BLaER1 treated with 17β-estradiol and CSF1 and Interleukin-3, amounts not matched to agents 10 nM and 100 nM (cell line): ENCODE data around the gene ANKRD11.
"Not testable (repeated sequence)": the region's sequence is repeated elsewhere in the genome, so short reads cannot be mapped to it uniquely, and the experiment has no call there.

Source experiments
- H3K27ac ChIP-seq, 11 experiments: shearing (Covaris generic); formaldehyde crosslinking; 2 replicates each; pipeline ENCODE4 v1.8.1; 2022
- H3K27me3 ChIP-seq, 11 experiments: shearing (Covaris generic); formaldehyde crosslinking; 2 replicates each; pipeline ENCODE4 v1.8.1; 2022
- H3K36me3 ChIP-seq, 11 experiments: shearing (Covaris generic); formaldehyde crosslinking; 2 replicates each; pipeline ENCODE4 v1.8.1; 2022
- H3K4me1 ChIP-seq, 10 experiments: shearing (Covaris generic); formaldehyde crosslinking; 2 replicates each; pipeline ENCODE4 v1.8.1; 2022
- H3K4me2 ChIP-seq, 11 experiments: shearing (Covaris generic); formaldehyde crosslinking; 2 replicates each; pipeline ENCODE4 v1.8.1; 2022
- H3K4me3 ChIP-seq, 10 experiments: shearing (Covaris generic); formaldehyde crosslinking; 2 replicates each; pipeline ENCODE4 v1.8.1; 2022
- H3K9ac ChIP-seq, 11 experiments: shearing (Covaris generic); formaldehyde crosslinking; 2 replicates each; pipeline ENCODE4 v1.8.1; 2022
- H3K9me3 ChIP-seq, 11 experiments: shearing (Covaris generic); formaldehyde crosslinking; replicated peaks in 1 of 11; 2 replicates each; pipeline ENCODE4 v1.8.1; 2022
- H4K20me1 ChIP-seq, 11 experiments: shearing (Covaris generic); formaldehyde crosslinking; 2 replicates each; pipeline ENCODE4 v1.8.1; 2022
- Cebpa-rat ChIP-seq, 11 experiments: shearing (Covaris generic); IDR thresholded peaks; 2 replicates each; pipeline ENCODE4 v1.8.1; 2022

The ANKRD11 gene

GRCh38 chr16:89256651-89257254 is 233.6 kb downstream of the ANKRD11 start:
- H3K27ac ChIP-seq, result peak overlapping the region in 5 of 11 experiments; percentile 38 to 55 (median 45); a peak in 8 of 22 replicates

GRCh38 chr16:89253548-89254287 is 236.6 kb downstream of the ANKRD11 start:
- Histone ChIP-seq H3K27me3 (peaks cover 23 to 34% (median 28%) of the 10 kb centered on the region in 11 experiments), H3K4me2 (peak overlapping the region; percentile 36 to 90 (median 75); a peak in 21 of 22 replicates), H3K27ac (peak overlapping the region in 5 of 11 experiments; percentile 72 to 81 (median 76); a peak in 9 of 22 replicates), H3K9ac (no peak overlapping the region), H3K9me3 (peaks cover 20 to 43% (median 28%) of the 10 kb centered on the region in 11 experiments), H3K4me1 (peaks cover 37 to 47% (median 43%) of the 10 kb centered on the region in 10 experiments), H3K36me3 (peaks cover 0 to 7% (median 0%) of the 10 kb centered on the region in 11 experiments; a peak in 2 of 22 replicates), H4K20me1 (peaks cover 0 to 16% (median 0%) of the 10 kb centered on the region in 11 experiments; a peak in 6 of 22 replicates), H3K4me3 (no peak overlapping the region)
- no peak for TF ChIP-seq Cebpa-rat (IDR thresholded peaks at IDR 0.05)

More at GRCh38 chr16:89256651-89257254, 233.6 kb downstream of the ANKRD11 start:
- H3K36me3 ChIP-seq, result no peaks in the 10 kb centered on the region
- H3K4me1 ChIP-seq, result peaks cover 43 to 54% (median 51%) of the 10 kb centered on the region in 10 experiments
- peak overlapping the region; percentile 14 to 73 (median 61); a peak in 19 of 22 replicates for H3K9ac ChIP-seq
- peaks cover 0 to 18% (median 4%) of the 10 kb centered on the region in 11 experiments; a peak in 7 of 22 replicates for H4K20me1 ChIP-seq
- H3K9me3 ChIP-seq, result peaks cover 0 to 20% (median 6%) of the 10 kb centered on the region in 11 experiments; a peak in 14 of 22 replicates
- H3K4me2 ChIP-seq, result peak overlapping the region; percentile 77 to 98 (median 88)
- no peak for TF ChIP-seq Cebpa-rat (IDR thresholded peaks at IDR 0.05)
- peak overlapping the region; percentile 40 to 66 (median 54) for H3K4me3 ChIP-seq
- H3K27me3 ChIP-seq, result peaks cover 33 to 44% (median 39%) of the 10 kb centered on the region in 11 experiments

- peaks cover 0 to 7% (median 0%) of the 10 kb centered on the region in 11 experiments; a peak in 2 of 22 replicates for H3K36me3 ChIP-seq
- H3K9me3 ChIP-seq, result peaks cover 27 to 35% (median 30%) of the 10 kb centered on the region in 11 experiments
- peak overlapping the region; percentile 52 to 69 (median 60); a peak in 14 of 20 replicates for H3K4me3 ChIP-seq
- no peak for TF ChIP-seq Cebpa-rat (IDR thresholded peaks at IDR 0.05)
- peaks cover 5 to 18% (median 6%) of the 10 kb centered on the region in 10 experiments; a peak in 18 of 20 replicates for H3K4me1 ChIP-seq
- H3K27ac ChIP-seq, result no peak overlapping the region
- peak overlapping the region in 2 of 11 experiments; percentile 55 to 66; a peak in 4 of 22 replicates for H3K9ac ChIP-seq
- peak overlapping the region; percentile 58 to 81 (median 71); a peak in 21 of 22 replicates for H3K4me2 ChIP-seq
- H4K20me1 ChIP-seq, result no peaks in the 10 kb centered on the region
- peaks cover 0 to 4% (median 0%) of the 10 kb centered on the region in 11 experiments; a peak in 1 of 22 replicates for H3K27me3 ChIP-seq
These were observed 242.0 kb downstream of the ANKRD11 start for GRCh38 chr16:89248196-89248982.

- not testable (repeated sequence) for H4K20me1 ChIP-seq, H3K27ac ChIP-seq, H3K36me3 ChIP-seq, H3K27me3 ChIP-seq
- H3K4me3 ChIP-seq, result peak overlapping the region; percentile 52 to 69 (median 60)
- peaks cover 27 to 35% (median 30%) of the 10 kb centered on the region in 11 experiments for H3K9me3 ChIP-seq
- peak overlapping the region; percentile 58 to 81 (median 71) for H3K4me2 ChIP-seq
- peak overlapping the region in 7 of 11 experiments; percentile 39 to 66 (median 55); a peak in 10 of 22 replicates for H3K9ac ChIP-seq
- peaks cover 5 to 24% (median 11%) of the 10 kb centered on the region in 10 experiments; a peak in 19 of 20 replicates for H3K4me1 ChIP-seq
These were observed 242.7 kb downstream of the ANKRD11 start for GRCh38 chr16:89247734-89248075.

- H3K27me3 ChIP-seq, result peaks cover 0 to 4% (median 0%) of the 10 kb centered on the region in 11 experiments; a peak in 1 of 22 replicates
- H3K4me1 ChIP-seq, result peaks cover 5 to 26% (median 12%) of the 10 kb centered on the region in 10 experiments; a peak in 19 of 20 replicates
- H3K27ac ChIP-seq, result peak overlapping the region in 5 of 11 experiments; percentile 13 to 47 (median 32); a peak in 6 of 22 replicates
- TF ChIP-seq Cebpa-rat (IDR thresholded peaks at IDR 0.05), result no peak
- no peaks in the 10 kb centered on the region for H4K20me1 ChIP-seq
- H3K9me3 ChIP-seq, result peaks cover 27 to 35% (median 30%) of the 10 kb centered on the region in 11 experiments
- H3K4me2 ChIP-seq, result peak overlapping the region; percentile 69 to 96 (median 81)
- peak overlapping the region; percentile 25 to 66 (median 56); a peak in 15 of 22 replicates for H3K9ac ChIP-seq
- H3K4me3 ChIP-seq, result peak overlapping the region; percentile 52 to 69 (median 60)
- peaks cover 0 to 7% (median 0%) of the 10 kb centered on the region in 11 experiments; a peak in 2 of 22 replicates for H3K36me3 ChIP-seq
These were observed 243.2 kb downstream of the ANKRD11 start for GRCh38 chr16:89246903-89247733.

GRCh38 chr16:89246383-89246902 is 243.9 kb downstream of the ANKRD11 start:
- peaks cover 0 to 7% (median 0%) of the 10 kb centered on the region in 11 experiments; a peak in 2 of 22 replicates for H3K36me3 ChIP-seq
- peak overlapping the region in 8 of 10 experiments; percentile 31 to 69 (median 54); a peak in 7 of 20 replicates for H3K4me3 ChIP-seq
- H3K9ac ChIP-seq, result peak overlapping the region in 4 of 11 experiments; percentile 21 to 63 (median 51); a peak in 5 of 22 replicates
- H3K27ac ChIP-seq, result peak overlapping the region in 1 of 11 experiments; percentile 47; a peak in 1 of 22 replicates
- peaks cover 27 to 35% (median 30%) of the 10 kb centered on the region in 11 experiments for H3K9me3 ChIP-seq
- peaks cover 6 to 31% (median 17%) of the 10 kb centered on the region in 10 experiments; a peak in 19 of 20 replicates for H3K4me1 ChIP-seq
- peak overlapping the region; percentile 66 to 96 (median 81) for H3K4me2 ChIP-seq
- peaks cover 0 to 4% (median 0%) of the 10 kb centered on the region in 11 experiments; a peak in 1 of 22 replicates for H3K27me3 ChIP-seq
- no peaks in the 10 kb centered on the region for H4K20me1 ChIP-seq
- no peak for TF ChIP-seq Cebpa-rat (IDR thresholded peaks at IDR 0.05)

GRCh38 chr16:89244754-89245153 is 245.6 kb downstream of the ANKRD11 start:
- Histone ChIP-seq H4K20me1 (no peaks in the 10 kb centered on the region), H3K36me3 (no peaks in the 10 kb centered on the region), H3K4me2 (no peak overlapping the region), H3K4me3 (no peak overlapping the region), H3K4me1 (peaks cover 11 to 41% (median 25%) of the 10 kb centered on the region in 10 experiments), H3K27ac (no peak overlapping the region), H3K27me3 (peaks cover 0 to 4% (median 0%) of the 10 kb centered on the region in 11 experiments; a peak in 1 of 22 replicates), H3K9ac (no peak overlapping the region), H3K9me3 (peaks cover 17 to 28% (median 18%) of the 10 kb centered on the region in 11 experiments)
- TF ChIP-seq Cebpa-rat (IDR thresholded peaks at IDR 0.05), result no peak

- H3K4me1 ChIP-seq, result peaks cover 12 to 44% (median 27%) of the 10 kb centered on the region in 10 experiments
- H3K27ac ChIP-seq, H4K20me1 ChIP-seq, H3K4me3 ChIP-seq, H3K27me3 ChIP-seq, H3K4me2 ChIP-seq, H3K36me3 ChIP-seq, H3K9ac ChIP-seq: not testable (repeated sequence)
- peaks cover 12 to 23% (median 13%) of the 10 kb centered on the region in 11 experiments; a peak in 20 of 22 replicates for H3K9me3 ChIP-seq
These were observed 246.1 kb downstream of the ANKRD11 start for GRCh38 chr16:89244264-89244663.
